ENCODE measurements around the gene GYS2. TPM values are rescaled to one million over a fixed set of nuclear protein-coding genes. Genes with fewer than 3 reads are reported as not detected.

GYS2 gene
- total RNA-seq, 1 donor from 2014 or later, result not detected

DNA sequence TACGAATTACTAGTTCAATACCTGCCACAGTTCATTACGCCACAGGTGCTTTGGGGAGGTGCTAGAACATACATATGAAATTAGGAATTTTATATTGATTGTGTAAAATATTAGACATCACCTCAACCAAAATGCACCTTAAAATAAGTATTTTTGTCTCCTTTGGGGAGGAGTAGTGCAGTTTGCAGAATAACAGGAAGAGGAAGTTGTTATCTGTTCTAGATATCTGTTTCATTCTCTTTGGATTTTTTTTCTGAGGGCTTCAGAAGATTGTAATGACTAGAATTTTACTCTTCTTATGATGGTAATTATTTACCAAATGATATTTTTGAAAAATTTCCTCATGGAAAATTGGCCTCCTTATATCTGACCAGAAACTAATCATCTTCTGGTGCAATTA lies 9.9 kb upstream of the GYS2 start:
- no peak for TF ChIP-seq CTCF (IDR thresholded peaks at IDR 0.05; ENCODE audit: insufficient read depth, low read length, severe bottlenecking)
- Histone ChIP-seq H3K4me3 (ENCODE audit: low read depth, low read length) (no peak overlapping the region), H3K27me3 (ENCODE audit: control insufficient read depth, insufficient read depth, low read length) (no peaks in the 10 kb centered on the region), H3K36me3 (ENCODE audit: control insufficient read depth, insufficient read depth, low read length) (no peaks in the 10 kb centered on the region)
- no peak for DNase-seq (ENCODE audit: low read depth)
- no peak for FAIRE-seq

DNA sequence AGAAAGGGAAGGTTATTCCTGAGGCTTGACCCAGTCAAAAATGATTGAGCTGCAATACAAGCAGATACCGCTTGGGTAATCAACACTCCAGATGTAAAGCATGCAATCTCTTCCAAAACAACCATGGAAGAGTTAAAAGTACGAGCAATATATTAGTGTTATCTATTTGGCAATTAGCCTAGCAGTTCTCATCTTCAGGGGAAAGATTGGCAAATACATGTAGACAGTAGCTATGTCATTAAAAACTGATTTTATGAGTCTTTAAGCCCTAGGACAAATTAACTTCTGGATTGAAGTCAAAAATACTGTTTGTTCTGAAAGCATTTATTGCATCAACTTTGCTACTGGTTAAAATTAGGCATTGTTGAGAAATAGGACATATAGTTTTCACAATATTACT lies 9.3 kb upstream of the GYS2 start:
- Histone ChIP-seq H3K4me3 (ENCODE audit: low read depth, low read length) (no peak overlapping the region), H3K36me3 (ENCODE audit: control insufficient read depth, insufficient read depth, low read length) (no peaks in the 10 kb centered on the region), H3K27me3 (ENCODE audit: control insufficient read depth, insufficient read depth, low read length) (no peaks in the 10 kb centered on the region)
- FAIRE-seq (no peak), DNase-seq (ENCODE audit: low read depth) (peak; percentile 29)
- peak; percentile 34 for TF ChIP-seq CTCF (IDR thresholded peaks at IDR 0.05; ENCODE audit: insufficient read depth, low read length, severe bottlenecking)

DNA sequence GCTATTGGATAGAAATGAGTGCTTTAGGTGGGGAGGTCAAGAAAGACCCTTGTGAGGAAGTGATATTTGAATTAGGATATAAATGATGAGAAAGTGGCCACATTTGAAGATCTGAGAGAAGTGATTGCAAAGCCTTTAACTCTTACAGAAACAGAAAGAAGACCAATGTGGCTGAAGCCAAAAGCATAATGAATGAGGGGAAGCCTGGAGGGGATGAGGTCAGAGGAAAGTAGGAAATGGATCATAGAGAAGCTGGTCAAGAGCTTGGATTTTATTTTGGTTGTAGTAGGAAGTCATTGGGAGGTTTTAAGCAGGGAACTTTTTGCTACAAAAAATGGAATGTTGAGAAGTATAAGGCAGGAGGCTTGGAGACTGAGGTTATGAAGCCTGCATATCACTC lies 3.5 kb upstream of the GYS2 start:
- no peaks in the 10 kb centered on the region for H3K36me3 ChIP-seq (ENCODE audit: control insufficient read depth, insufficient read depth, low read length)
- no peaks in the 10 kb centered on the region for H3K27me3 ChIP-seq (ENCODE audit: control insufficient read depth, insufficient read depth, low read length)
- no peak for TF ChIP-seq CTCF (IDR thresholded peaks at IDR 0.05; ENCODE audit: insufficient read depth, low read length, severe bottlenecking)
- FAIRE-seq, result no peak
- DNase-seq (ENCODE audit: low read depth), result no peak
- no peak overlapping the region for H3K4me3 ChIP-seq (ENCODE audit: low read depth, low read length)

DNA sequence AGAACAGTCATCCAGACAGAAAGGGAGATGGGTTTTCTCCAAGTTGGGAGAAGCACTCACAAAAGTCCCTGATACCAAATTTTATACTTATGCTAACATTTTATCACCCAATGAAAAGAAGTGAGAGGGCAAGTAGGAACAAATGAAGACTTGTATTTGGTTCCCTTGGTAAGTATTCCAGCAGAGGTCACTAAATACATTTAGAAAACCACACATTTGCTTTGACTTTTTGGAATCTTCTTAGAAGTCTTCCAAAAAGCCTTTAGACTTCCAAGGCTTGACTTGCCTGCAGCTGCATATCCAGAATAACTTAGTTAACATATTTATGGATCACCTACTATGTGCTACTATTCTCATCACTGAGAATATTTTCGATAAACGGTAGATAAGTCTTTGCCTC lies 3.1 kb upstream of the GYS2 start:
- DNase-seq (ENCODE audit: low read depth) (peak; percentile 55), FAIRE-seq (no peak)
- TF ChIP-seq CTCF (IDR thresholded peaks at IDR 0.05; ENCODE audit: insufficient read depth, low read length, severe bottlenecking), result peak; percentile 39
- no peak overlapping the region for H3K4me3 ChIP-seq (ENCODE audit: low read depth, low read length)
- no peaks in the 10 kb centered on the region for H3K36me3 ChIP-seq (ENCODE audit: control insufficient read depth, insufficient read depth, low read length)
- no peaks in the 10 kb centered on the region for H3K27me3 ChIP-seq (ENCODE audit: control insufficient read depth, insufficient read depth, low read length)

DNA sequence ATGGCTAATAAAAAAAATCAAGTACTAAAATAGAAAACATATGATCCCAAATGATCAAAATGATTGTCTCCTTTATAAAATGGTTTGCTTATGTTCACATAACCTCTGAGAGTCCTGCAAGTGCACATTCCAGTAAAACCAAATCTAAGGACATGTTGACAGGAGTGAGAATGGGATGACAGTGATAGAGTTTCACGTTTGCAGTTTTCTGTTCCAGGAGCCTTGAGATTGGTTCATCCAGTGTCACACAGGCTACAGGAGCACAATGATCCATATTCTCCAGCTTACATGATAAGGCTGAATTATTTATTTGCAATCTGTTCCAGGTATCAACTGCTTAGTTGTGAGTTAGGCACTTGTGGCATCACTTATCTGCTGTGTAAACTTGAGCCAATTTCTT lies 1.5 kb upstream of the GYS2 start:
- FAIRE-seq, result no peak

More for the DNA sequence above, 1.5 kb upstream of the GYS2 start:
- Histone ChIP-seq H3K4me3 (ENCODE audit: low read depth, low read length) (no peak overlapping the region), H3K27me3 (ENCODE audit: control insufficient read depth, insufficient read depth, low read length) (no peaks in the 10 kb centered on the region), H3K36me3 (ENCODE audit: control insufficient read depth, insufficient read depth, low read length) (no peaks in the 10 kb centered on the region)
- TF ChIP-seq CTCF (IDR thresholded peaks at IDR 0.05; ENCODE audit: insufficient read depth, low read length, severe bottlenecking), result no peak
- DNase-seq (ENCODE audit: low read depth), result no peak
